Ovary (tissue), 9 donors: ENCODE results near the gene TAF4. TPM values are rescaled to one million over a fixed set of nuclear protein-coding genes. Genes with fewer than 3 reads are reported as not detected.

ENCODE experiments used
- DNase-seq, 5 donors: peaks; one replicate each; pipeline ENCODE4 v3.0.0-alpha.2; 2019 to 2020
- H3K27ac ChIP-seq, 2 donors: fragments of 200-600 bp; one replicate each; pipeline versions ENCODE4 v1.5.1 to v1.8.0; 2019 to 2022
- H3K27me3 ChIP-seq: fragments of 200-600 bp; one replicate; pipeline ENCODE4 v1.8.0; 2022
- H3K36me3 ChIP-seq: fragments of 200-600 bp; sonication (generic); one replicate; pipeline ENCODE4 v1.5.1; 2019
- H3K4me1 ChIP-seq: one replicate; pipeline ENCODE4 v1.8.1; 2013; ENCODE audit warnings: mild to moderate bottlenecking, moderate library complexity; ENCODE audit not compliant: insufficient read depth
- H3K4me3 ChIP-seq: fragments of 200-600 bp; sonication (generic); one replicate; pipeline ENCODE4 v1.5.1; 2017
- H3K9me3 ChIP-seq, 2 donors: fragments of 200-600 bp in 1 of 2; sonication (generic) in 1 of 2; one replicate each; pipeline versions ENCODE4 v1.5.1 to v1.8.1; 2013 to 2019; ENCODE audit warnings: mild to moderate bottlenecking in 1 of 2, moderate library complexity in 1 of 2
- EP300 ChIP-seq: sonication (generic); formaldehyde crosslinking; IDR thresholded peaks from one replicate; pipeline ENCODE4 v1.6.1; 2017; ENCODE audit warnings: antibody characterized with exemption
- POLR2A ChIP-seq: fragments of 450-650 bp; IDR thresholded peaks from one replicate; pipeline ENCODE4 v1.6.1; 2017; ENCODE audit warnings: antibody characterized with exemption, mild to moderate bottlenecking, moderate library complexity
- WGBS, 3 donors: extraction: QIAGEN DNeasy Blood & Tissue Kit in 1 of 3; methylation state at CpG; one replicate each; pipeline versions ENCODE4 v1.1.5 to v1.1.7; 2013 to 2017; 5-methylcytosine and 5-hydroxymethylcytosine counted together
- intact Hi-C, 4 donors: fragments of 100-400 bp; cut with DNase I; formaldehyde crosslinking; loops; one replicate each; pipeline versions ENCODE4 v1.11.0 to v1.15.1; 2022 to 2023
- polyA plus RNA-seq, 2 donors: library from polyadenylated mRNA; stranded (reverse); fragments of 200-250 nt in 1 of 2; fragments of 350-450 nt in 1 of 2; fragmentation: Illumina TruSeq in 1 of 2; extraction: RNeasy Lipid Tissue Mini Kit (QIAGEN cat#74804) in 1 of 2; gene quantifications; one replicate each; pipeline ENCODE4 v1.2.3, GENCODE V29; 2013 to 2014
- total RNA-seq, 7 donors: library from RNA; depleted of rRNA in 2 of 7; stranded (reverse); fragments of >200 nt in 2 of 7; fragmentation: NEBNext Ultra II Directional in 3 of 7; extraction: Animal tissue kit (Norgen Biotek cat#: 25700) in 3 of 7; gene quantifications; one replicate each; pipeline versions ENCODE4 v1.1.0 to v1.2.4, GENCODE V29; 2016 to 2023
- TF ChIP-seq, protein P1 (sequence below), 3 donors: fragments of 450-650 bp in 2 of 3; fragments of 200-600 bp in 1 of 3; IDR thresholded peaks; one replicate each; pipeline versions ENCODE4 v1.5.1 to v1.8.0; 2016 to 2022; ENCODE audit warnings: antibody characterized with exemption in 3 of 3, mild to moderate bottlenecking in 1 of 3
- donor health status: DM: no; HTN: no; CAD: no; lungs with moderate emphysema.
- donor health status: DM: no; HTN: no; CAD: no.
- donor health status: Bipolar disorder and iron deficiency.
- donor health status: DM: yes; HTN: yes; CAD: no.
- donor health status: DM: no; HTN: no; CAD: no.
- donor health status: DM: yes; HTN: yes; CAD: no.

TAF4 gene
- total and polyA plus RNA-seq, 9 donors = 9.3 to 34.7 (median 19.8) TPM

DNA sequence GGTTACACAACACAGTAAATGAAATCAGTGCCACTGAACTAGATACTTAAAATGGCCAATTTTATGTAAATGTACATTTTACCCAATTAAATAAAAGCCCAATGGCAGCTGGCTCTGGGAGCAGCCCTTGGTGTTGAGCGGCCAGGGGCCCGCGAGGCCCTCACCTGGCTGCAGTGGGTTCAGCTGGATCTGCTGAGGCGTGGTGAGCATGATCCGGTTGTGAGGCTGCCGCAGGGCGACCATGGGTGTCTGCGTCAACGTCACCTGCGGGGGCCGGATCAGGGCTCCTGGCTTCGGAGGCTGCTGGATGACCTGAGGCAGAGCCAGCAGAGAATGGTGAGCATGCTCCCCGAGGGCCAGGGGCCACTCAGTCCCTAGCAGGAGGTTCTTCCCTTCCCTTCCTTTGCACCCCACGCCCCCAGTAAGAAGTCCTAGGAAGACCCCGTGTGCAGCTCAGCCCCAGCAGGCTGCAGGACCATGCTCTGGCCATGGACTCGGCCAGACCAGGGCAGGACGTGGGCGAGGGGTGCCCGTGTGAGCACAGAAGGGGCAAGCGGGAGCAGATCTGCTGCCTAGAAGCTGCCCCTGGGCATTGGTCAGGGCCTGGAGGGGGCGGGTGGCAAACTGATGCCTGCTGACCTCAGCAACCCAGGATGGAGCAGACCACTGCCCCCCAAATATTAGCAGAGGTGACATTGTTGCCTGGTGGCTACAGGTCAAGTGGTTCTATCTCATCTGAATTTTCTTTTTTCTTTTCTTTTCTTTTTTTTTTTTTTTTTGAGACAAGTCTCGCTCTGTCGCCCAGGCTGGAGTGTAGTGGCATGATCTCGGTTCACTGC lies 61.9 kb downstream of the TAF4 start:
- Histone ChIP-seq H3K9me3 (no peaks in the 10 kb centered on the region), H3K27ac (no peak overlapping the region), H3K4me3 (no peak overlapping the region), H3K27me3 (no peaks in the 10 kb centered on the region), H3K36me3 (no peaks in the 10 kb centered on the region), H3K4me1 (peaks cover 2% of the 10 kb centered on the region)
- TF ChIP-seq EP300 (no peak), POLR2A (no peak)
- TF ChIP-seq, protein P1, sequence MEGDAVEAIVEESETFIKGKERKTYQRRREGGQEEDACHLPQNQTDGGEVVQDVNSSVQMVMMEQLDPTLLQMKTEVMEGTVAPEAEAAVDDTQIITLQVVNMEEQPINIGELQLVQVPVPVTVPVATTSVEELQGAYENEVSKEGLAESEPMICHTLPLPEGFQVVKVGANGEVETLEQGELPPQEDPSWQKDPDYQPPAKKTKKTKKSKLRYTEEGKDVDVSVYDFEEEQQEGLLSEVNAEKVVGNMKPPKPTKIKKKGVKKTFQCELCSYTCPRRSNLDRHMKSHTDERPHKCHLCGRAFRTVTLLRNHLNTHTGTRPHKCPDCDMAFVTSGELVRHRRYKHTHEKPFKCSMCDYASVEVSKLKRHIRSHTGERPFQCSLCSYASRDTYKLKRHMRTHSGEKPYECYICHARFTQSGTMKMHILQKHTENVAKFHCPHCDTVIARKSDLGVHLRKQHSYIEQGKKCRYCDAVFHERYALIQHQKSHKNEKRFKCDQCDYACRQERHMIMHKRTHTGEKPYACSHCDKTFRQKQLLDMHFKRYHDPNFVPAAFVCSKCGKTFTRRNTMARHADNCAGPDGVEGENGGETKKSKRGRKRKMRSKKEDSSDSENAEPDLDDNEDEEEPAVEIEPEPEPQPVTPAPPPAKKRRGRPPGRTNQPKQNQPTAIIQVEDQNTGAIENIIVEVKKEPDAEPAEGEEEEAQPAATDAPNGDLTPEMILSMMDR (IDR thresholded peaks at IDR 0.05) = no peak
- WGBS, 3 donors = 89 to 97% (median 90%) methylated on average over 21 to 24 of the region's 24 CpGs
- DNase-seq = no peak
- intact Hi-C loops = no loop called here

DNA sequence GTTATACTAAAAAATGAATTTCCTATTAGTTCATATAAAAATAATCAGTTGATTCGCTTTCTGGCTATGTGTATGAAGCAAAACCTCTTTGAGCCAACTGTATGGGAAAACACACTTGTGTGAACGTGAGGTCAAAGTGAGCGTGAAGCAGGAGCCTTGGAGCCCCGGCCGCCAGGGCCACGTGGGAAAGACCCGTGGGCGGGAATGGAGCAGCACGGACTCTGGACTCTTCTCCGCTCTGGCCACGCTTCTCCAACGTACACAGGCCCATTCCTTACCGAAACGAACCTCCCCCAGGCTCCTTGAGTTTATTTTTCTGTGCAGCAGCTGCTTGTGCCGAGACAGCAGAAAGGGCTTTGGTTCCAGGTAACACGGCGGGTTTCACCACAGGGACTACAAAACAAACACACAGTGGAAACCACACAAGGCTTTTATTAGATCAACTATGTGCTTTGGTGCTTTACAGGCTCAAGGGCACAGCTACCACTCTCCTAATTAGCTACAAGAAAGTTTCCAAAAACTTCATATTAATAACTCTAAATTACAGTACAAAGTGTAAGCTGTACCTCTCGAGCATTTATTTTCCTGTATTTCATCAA lies 62.7 kb downstream of the TAF4 start:
- 35 to 77% (median 56%) methylated on average over 18 of the region's 18 CpGs for WGBS, 3 donors
- intact Hi-C loops = no loop called here
- Histone ChIP-seq H3K9me3 (no peaks in the 10 kb centered on the region), H3K27me3 (no peaks in the 10 kb centered on the region), H3K27ac (no peak overlapping the region), H3K36me3 (no peaks in the 10 kb centered on the region), H3K4me1 (peaks cover 2% of the 10 kb centered on the region), H3K4me3 (no peak overlapping the region)
- TF ChIP-seq, protein P1 (IDR thresholded peaks at IDR 0.05) = no peak
- TF ChIP-seq EP300 (no peak), POLR2A (no peak)
- DNase-seq = no peak

DNA sequence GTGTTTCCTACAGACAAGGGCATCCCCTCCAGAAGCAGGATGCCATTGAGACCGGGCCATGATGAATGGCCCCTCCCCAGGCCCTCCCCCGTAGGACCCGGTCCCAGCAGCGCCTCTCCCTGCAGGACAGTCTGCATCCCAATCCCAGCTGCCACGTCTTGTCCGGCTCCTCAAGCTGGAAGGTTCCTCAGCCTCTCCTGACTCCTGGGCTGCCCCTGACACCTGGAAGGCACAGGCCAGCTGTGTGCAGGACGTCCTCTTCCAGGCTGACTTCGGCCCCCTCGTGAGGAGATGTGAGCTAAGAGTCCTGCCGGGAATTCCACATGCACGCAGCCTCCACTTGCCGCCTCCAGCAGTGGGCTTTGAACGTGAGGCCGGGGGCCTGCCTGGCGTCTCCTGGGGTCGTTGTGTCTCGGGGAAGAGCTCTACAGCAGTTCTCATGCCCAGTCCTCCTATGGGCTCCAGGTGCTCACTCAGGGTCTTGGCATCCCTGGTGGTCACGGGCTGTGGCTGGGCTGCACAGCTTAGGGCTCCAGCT lies 64.4 kb downstream of the TAF4 start:
- no peaks in the 10 kb centered on the region for H3K36me3 ChIP-seq
- H3K4me3 ChIP-seq = no peak overlapping the region
- H3K9me3 ChIP-seq = no peaks in the 10 kb centered on the region
- WGBS, 3 donors = 83 to 89% (median 86%) methylated on average over 18 of the region's 18 CpGs
- intact Hi-C loops = no loop called here
- no peak overlapping the region for H3K27ac ChIP-seq
- TF ChIP-seq EP300 = no peak
- TF ChIP-seq, protein P1 (IDR thresholded peaks at IDR 0.05) = no peak
- peaks cover 2% of the 10 kb centered on the region for H3K4me1 ChIP-seq
- DNase-seq = no peak
- H3K27me3 ChIP-seq = no peaks in the 10 kb centered on the region

DNA sequence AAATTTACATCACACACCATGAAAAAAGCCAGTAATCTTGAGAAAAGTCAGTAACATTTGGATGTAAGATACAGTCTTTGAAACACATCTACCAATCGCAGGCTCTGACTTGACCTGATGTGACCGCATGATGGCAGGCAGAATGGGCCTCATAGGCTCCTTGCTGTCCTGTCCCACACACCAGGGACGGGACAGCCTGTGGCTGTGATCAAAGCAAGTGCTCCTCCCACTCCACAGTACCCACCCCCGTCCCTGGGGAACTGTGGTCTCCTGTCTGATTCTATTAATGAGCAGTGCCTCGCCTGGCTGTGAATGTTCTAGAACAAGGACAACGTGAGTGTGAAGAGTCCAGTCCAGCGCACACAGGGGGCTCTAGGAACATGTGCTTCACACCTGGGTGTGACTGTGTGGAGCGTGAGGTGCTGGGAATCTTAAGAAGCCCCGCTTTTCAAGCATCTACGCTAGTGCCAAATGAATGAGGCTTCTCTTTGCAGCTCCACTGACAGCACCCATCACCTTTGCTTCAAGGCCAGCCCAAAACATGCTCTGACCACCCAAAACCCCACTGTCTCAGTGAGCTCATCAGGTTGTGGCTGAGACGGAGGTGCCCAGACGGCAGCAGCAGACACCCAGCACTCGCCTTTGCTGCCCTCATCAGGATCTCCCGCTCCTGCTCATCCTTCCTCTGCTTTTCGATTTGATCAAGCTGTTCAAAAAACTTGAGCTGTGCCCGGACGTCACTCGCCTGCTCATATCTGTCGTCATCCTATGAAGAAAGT lies 67.1 kb downstream of the TAF4 start:
- intact Hi-C loops = no loop called here
- no peaks in the 10 kb centered on the region for H3K27me3 ChIP-seq
- no peaks in the 10 kb centered on the region for H3K36me3 ChIP-seq
- no peaks in the 10 kb centered on the region for H3K9me3 ChIP-seq
- H3K4me3 ChIP-seq = no peak overlapping the region
- H3K27ac ChIP-seq = no peak overlapping the region
- H3K4me1 ChIP-seq = no peaks in the 10 kb centered on the region
- TF ChIP-seq, protein P1 (IDR thresholded peaks at IDR 0.05) = no peak
- no peak for DNase-seq
- 84 to 89% (median 86%) methylated on average over 19 of the region's 19 CpGs for WGBS, 3 donors
